BLaER1 (cell line): ENCODE measurements around the gene PRELID1.
A peak's percentile ranks its signal among the peaks of the same experiment; 100 is the strongest.

Experiments used
- H3K27ac ChIP-seq: shearing (Covaris generic); formaldehyde crosslinking; 2 replicates; pipeline ENCODE4 v1.8.1; 2022
- H3K27me3 ChIP-seq: shearing (Covaris generic); formaldehyde crosslinking; 2 replicates; pipeline ENCODE4 v1.8.1; 2022
- H3K36me3 ChIP-seq: shearing (Covaris generic); formaldehyde crosslinking; 2 replicates; pipeline ENCODE4 v1.8.1; 2022
- H3K4me1 ChIP-seq: shearing (Covaris generic); formaldehyde crosslinking; 2 replicates; pipeline ENCODE4 v1.8.1; 2022
- H3K4me2 ChIP-seq: shearing (Covaris generic); formaldehyde crosslinking; 2 replicates; pipeline ENCODE4 v1.8.1; 2022
- H3K4me3 ChIP-seq: shearing (Covaris generic); formaldehyde crosslinking; 2 replicates; pipeline ENCODE4 v1.8.1; 2022
- H3K9ac ChIP-seq: shearing (Covaris generic); formaldehyde crosslinking; 2 replicates; pipeline ENCODE4 v1.8.1; 2022
- H3K9me3 ChIP-seq: shearing (Covaris generic); formaldehyde crosslinking; 2 replicates; pipeline ENCODE4 v1.8.1; 2022
- H4K20me1 ChIP-seq: shearing (Covaris generic); formaldehyde crosslinking; 2 replicates; pipeline ENCODE4 v1.8.1; 2022
- Cebpa-rat ChIP-seq: shearing (Covaris generic); IDR thresholded peaks from 2 replicates; pipeline ENCODE4 v1.8.1; 2022

Gene PRELID1

DNA sequence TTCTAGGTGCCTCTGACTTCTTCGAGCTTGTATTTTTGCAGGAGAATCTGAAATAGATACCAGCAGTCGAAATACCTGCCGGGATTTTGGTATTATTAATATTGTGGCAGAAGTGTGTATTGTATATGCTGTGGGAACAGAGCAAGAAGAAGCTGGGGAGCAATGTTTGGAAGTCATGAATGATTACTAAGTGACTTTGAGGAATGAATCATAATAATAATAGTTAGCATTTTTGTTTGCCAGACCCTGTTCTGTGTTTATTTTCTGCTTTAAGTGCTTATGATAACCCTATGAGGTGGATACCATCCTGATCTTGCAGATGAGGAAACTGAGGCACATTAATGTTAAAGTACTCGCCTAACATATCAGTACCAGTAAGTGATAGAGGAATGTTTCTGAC, 32.5 kb upstream of the PRELID1 start:
- no peaks in the 10 kb centered on the region for H3K9me3 ChIP-seq
- H4K20me1 ChIP-seq: no peaks in the 10 kb centered on the region
- H3K4me3 ChIP-seq: no peak overlapping the region
- H3K4me2 ChIP-seq: no peak overlapping the region
- no peak for TF ChIP-seq Cebpa-rat
- no peaks in the 10 kb centered on the region for H3K27me3 ChIP-seq
- peaks cover 97% of the 10 kb centered on the region for H3K36me3 ChIP-seq
- H3K4me1 ChIP-seq: no peaks in the 10 kb centered on the region
- no peak overlapping the region for H3K27ac ChIP-seq
- H3K9ac ChIP-seq: no peak overlapping the region

DNA sequence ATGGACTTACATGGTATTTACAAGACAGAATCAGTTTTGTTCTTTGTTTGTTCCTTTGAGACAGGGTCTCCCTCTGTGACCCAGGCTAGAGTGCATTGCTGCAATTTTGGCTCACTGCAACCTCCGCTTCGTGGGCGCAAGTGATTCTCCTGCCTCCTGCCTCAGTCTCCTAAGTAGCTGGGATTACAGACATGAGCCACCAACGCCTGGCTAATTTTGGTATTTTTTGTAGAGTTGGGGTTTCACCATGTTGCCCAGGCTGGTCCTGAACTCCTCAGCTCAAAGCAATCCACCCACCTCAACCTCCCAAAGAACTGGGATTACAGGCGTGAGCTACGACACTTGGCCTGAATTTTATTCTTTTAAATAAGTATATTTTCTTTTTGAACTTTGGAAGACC, 27.7 kb upstream of the PRELID1 start:
- Histone ChIP-seq H3K4me1 (no peaks in the 10 kb centered on the region), H3K4me2 (no peak overlapping the region), H3K27ac (no peak overlapping the region), H3K4me3 (no peak overlapping the region), H4K20me1 (no peaks in the 10 kb centered on the region), H3K27me3 (no peaks in the 10 kb centered on the region), H3K9ac (no peak overlapping the region), H3K36me3 (peaks cover 96% of the 10 kb centered on the region), H3K9me3 (no peaks in the 10 kb centered on the region)
- TF ChIP-seq Cebpa-rat: no peak

DNA sequence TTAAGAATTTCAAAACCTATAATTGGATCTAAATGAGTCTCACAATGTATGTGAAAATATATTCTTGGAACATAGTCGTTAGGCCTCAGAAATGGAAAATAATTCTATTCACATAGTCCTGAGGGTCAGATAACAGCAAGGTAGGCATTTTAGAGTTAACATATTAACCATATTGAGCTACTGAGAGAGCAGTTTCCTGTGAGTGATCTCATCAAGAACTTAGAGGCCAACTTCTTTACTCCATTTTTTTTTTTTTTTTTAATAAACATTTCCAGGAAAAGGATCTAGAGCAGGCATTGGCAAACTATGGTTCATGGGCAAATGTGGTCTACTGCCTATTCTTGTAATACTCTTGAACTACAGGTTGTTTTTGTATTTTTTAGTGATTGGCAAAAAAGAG, 26.7 kb upstream of the PRELID1 start:
- Histone ChIP-seq H3K36me3 (peaks cover 96% of the 10 kb centered on the region), H4K20me1 (peaks cover 4% of the 10 kb centered on the region; the same call in 1 of the 2 replicates), H3K27ac (no peak overlapping the region), H3K27me3 (no peaks in the 10 kb centered on the region), H3K4me2 (no peak overlapping the region), H3K9me3 (no peaks in the 10 kb centered on the region), H3K4me3 (no peak overlapping the region), H3K9ac (no peak overlapping the region), H3K4me1 (no peaks in the 10 kb centered on the region)
- no peak for TF ChIP-seq Cebpa-rat

DNA sequence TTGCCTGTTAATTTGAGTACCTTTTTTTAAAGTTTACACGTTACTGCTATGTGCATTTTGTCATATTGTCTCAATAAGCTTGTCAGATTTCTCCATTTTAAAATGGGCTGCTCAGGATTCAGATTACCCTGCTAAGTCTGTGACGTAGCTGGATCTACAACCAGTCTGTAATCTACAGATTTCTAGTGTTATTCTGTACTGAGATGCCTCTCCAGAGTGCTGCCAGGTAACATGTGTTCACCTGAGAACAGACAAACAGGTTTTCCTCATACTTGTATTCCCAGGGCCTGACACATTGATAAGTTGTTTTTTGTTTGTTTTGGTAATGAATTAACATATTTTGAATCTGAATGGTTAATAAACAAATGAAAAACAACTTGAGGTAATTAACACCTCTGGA, 15.4 kb upstream of the PRELID1 start:
- H3K27ac ChIP-seq: no peak overlapping the region
- H3K27me3 ChIP-seq: no peaks in the 10 kb centered on the region
- H4K20me1 ChIP-seq: 0 out of 2 replicates have a peak, but pooled peaks cover 6% of the 10 kb centered on the region
- H3K9me3 ChIP-seq: no peaks in the 10 kb centered on the region
- no peak overlapping the region for H3K9ac ChIP-seq
- peaks cover 98% of the 10 kb centered on the region for H3K36me3 ChIP-seq
- no peak overlapping the region for H3K4me2 ChIP-seq
- no peaks in the 10 kb centered on the region for H3K4me1 ChIP-seq
- H3K4me3 ChIP-seq: no peak overlapping the region
- no peak for TF ChIP-seq Cebpa-rat

DNA sequence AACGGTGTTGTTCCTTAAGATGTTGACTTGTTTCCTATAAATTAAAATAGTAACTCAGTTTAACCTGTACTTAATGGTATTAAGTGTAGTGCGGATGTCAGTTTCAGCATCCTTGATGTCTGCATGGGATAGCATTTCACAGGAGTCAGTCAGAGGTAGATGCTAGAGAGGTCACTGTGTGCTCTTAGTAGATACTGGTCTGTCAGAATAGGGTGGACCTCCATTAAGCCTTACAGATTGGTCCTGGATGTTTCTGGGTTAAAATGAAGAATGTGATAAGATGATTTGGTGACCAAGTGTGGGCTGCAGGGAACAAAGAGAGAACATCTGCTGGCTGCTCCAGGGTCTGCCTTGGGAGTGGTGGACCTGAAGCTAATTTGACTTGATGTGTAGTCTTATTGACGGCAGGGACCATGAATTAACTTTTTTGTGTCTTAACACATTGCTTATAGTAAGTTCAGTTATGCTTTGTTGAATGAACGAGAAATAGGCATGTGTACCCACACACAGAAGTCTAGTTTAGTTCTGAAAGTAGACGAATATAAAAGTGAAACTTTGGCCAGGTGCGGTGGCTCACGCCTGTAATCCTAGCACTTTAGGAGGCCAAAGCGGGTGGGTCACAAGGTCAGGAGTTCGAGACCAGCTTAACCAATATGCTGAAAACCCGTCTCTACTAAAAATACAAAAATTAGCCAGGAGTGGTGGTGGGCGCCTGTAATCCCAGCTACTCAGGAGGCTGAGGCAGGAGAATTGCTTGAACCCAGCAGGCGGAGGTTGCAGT, 12.6 kb upstream of the PRELID1 start:
- Histone ChIP-seq H3K27ac (no peak overlapping the region), H3K4me3 (no peak overlapping the region), H3K4me1 (peaks cover 19% of the 10 kb centered on the region), H3K9me3 (no peaks in the 10 kb centered on the region), H4K20me1 (peaks cover 6% of the 10 kb centered on the region; the same call in 1 of the 2 replicates), H3K36me3 (peaks cover 97% of the 10 kb centered on the region), H3K4me2 (no peak overlapping the region), H3K9ac (no peak overlapping the region), H3K27me3 (no peaks in the 10 kb centered on the region)
- no peak for TF ChIP-seq Cebpa-rat

DNA sequence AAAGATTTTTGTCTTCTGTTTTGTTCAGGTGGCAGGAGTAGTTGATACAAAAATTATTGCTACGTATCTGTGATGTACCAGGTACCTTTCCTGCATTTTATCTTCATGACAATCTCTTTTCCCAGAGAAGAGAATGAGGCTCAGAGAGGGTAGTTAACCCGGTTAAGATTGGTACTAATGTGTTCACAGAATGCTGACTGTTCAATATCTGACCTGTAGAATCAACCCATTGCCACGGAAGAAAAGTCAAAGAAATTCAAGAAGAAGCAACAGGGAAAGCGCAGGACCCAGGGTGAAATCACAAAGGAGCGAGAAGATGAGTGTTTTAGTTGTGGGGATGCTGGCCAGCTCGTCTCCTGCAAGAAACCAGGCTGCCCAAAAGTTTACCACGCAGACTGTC, 11.9 kb upstream of the PRELID1 start:
- Histone ChIP-seq H4K20me1 (peaks cover 10% of the 10 kb centered on the region; the same call in 1 of the 2 replicates), H3K9ac (no peak overlapping the region), H3K4me3 (no peak overlapping the region), H3K4me2 (no peak overlapping the region), H3K27me3 (no peaks in the 10 kb centered on the region), H3K9me3 (no peaks in the 10 kb centered on the region), H3K36me3 (peaks cover 97% of the 10 kb centered on the region), H3K27ac (no peak overlapping the region), H3K4me1 (peaks cover 26% of the 10 kb centered on the region)
- no peak for TF ChIP-seq Cebpa-rat

DNA sequence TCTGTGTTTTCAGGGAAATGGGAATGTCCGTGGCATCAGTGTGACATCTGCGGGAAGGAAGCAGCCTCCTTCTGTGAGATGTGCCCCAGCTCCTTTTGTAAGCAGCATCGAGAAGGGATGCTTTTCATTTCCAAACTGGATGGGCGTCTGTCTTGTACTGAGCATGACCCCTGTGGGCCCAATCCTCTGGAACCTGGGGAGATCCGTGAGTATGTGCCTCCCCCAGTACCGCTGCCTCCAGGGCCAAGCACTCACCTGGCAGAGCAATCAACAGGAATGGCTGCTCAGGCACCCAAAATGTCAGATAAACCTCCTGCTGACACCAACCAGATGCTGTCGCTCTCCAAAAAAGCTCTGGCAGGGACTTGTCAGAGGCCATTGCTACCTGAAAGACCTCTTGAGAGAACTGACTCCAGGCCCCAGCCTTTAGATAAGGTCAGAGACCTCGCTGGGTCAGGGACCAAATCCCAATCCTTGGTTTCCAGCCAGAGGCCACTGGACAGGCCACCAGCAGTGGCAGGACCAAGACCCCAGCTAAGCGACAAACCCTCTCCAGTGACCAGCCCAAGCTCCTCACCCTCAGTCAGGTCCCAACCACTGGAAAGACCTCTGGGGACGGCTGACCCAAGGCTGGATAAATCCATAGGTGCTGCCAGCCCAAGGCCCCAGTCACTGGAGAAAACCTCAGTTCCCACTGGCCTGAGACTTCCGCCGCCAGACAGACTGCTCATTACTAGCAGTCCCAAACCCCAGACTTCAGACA, 9.6 kb upstream of the PRELID1 start:
- Histone ChIP-seq H3K4me3 (no peak overlapping the region), H4K20me1 (peaks cover 22% of the 10 kb centered on the region), H3K9ac (no peak overlapping the region), H3K9me3 (no peaks in the 10 kb centered on the region), H3K27me3 (no peaks in the 10 kb centered on the region), H3K27ac (0 out of 2 replicates have a peak overlapping the region, but pooled peaks have one; percentile 48), H3K4me2 (no peak overlapping the region), H3K4me1 (peaks cover 49% of the 10 kb centered on the region), H3K36me3 (peaks cover 91% of the 10 kb centered on the region)
- TF ChIP-seq Cebpa-rat: no peak

DNA sequence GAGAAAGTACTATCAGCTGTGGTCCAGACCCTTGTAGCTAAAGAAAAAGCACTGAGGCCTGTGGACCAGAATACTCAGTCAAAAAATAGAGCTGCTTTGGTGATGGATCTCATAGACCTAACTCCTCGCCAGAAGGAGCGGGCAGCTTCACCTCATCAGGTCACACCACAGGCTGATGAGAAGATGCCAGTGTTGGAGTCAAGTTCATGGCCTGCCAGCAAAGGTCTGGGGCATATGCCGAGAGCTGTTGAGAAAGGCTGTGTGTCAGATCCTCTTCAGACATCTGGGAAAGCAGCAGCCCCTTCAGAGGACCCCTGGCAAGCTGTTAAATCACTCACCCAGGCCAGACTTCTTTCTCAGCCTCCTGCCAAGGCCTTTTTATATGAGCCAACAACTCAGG, 9.0 kb upstream of the PRELID1 start:
- peaks cover 88% of the 10 kb centered on the region for H3K36me3 ChIP-seq
- peaks cover 55% of the 10 kb centered on the region for H3K4me1 ChIP-seq
- no peak overlapping the region for H3K4me3 ChIP-seq
- no peaks in the 10 kb centered on the region for H3K27me3 ChIP-seq
- H4K20me1 ChIP-seq: peaks cover 28% of the 10 kb centered on the region
- no peak for TF ChIP-seq Cebpa-rat
- peak overlapping the region; percentile 23; the same call in 1 of the 2 replicates for H3K9ac ChIP-seq
- H3K27ac ChIP-seq: peak overlapping the region; percentile 48; the same call in 1 of the 2 replicates
- peak overlapping the region; percentile 100 for H3K4me2 ChIP-seq
- H3K9me3 ChIP-seq: no peaks in the 10 kb centered on the region

DNA sequence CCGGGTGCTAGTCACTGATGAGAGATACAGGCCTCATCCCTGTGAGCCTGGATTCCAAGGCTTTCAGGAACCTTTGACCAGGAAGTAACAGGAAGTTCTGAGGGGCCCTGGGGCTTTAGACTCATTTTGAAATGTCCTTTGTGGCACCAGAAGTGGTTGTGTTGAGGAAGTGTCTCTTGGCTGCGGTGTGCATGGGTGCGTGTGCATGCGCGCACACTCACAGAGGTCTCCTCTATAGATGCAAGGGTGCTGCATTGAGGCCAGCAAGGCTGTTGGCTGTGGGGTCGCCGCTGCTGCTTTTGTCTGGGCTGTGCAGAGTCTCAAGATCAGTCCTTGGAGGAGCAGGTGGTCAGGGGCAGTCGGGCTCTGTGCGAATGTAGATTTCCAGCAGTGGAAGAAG, 7.7 kb upstream of the PRELID1 start:
- Histone ChIP-seq H3K4me2 (peak overlapping the region; percentile 100), H3K36me3 (peaks cover 76% of the 10 kb centered on the region), H3K27me3 (no peaks in the 10 kb centered on the region), H3K27ac (peak overlapping the region; percentile 61), H3K4me1 (peaks cover 68% of the 10 kb centered on the region), H3K9ac (peak overlapping the region; percentile 49), H3K9me3 (no peaks in the 10 kb centered on the region), H3K4me3 (peak overlapping the region; percentile 8; the same call in 1 of the 2 replicates), H4K20me1 (peaks cover 36% of the 10 kb centered on the region)
- TF ChIP-seq Cebpa-rat: no peak

DNA sequence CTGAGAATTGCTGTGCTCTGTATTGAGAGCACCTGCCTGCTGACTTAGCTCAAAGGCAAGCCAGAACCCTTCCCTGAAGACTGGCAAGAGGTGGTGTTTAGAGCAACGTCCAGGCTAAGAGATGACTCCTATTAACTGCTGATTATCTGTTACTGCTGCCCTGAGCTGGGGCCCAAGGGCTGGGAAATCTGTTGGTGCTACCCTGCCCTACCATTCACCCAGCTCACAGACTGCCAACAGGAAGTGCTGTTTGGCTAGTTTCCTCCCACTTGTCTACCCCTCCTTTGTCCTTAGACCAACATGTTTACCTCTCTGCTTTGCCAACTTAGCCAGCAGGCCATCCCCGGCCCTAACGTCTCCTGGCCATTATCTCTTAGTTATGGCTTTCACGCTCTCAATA, 7.0 kb upstream of the PRELID1 start:
- no peak for TF ChIP-seq Cebpa-rat
- Histone ChIP-seq H3K27ac (peak overlapping the region; percentile 61), H3K9ac (peak overlapping the region; percentile 49), H3K4me3 (peak overlapping the region; percentile 8; the same call in 1 of the 2 replicates), H4K20me1 (peaks cover 42% of the 10 kb centered on the region), H3K27me3 (no peaks in the 10 kb centered on the region), H3K4me2 (peak overlapping the region; percentile 100), H3K4me1 (peaks cover 75% of the 10 kb centered on the region), H3K9me3 (no peaks in the 10 kb centered on the region), H3K36me3 (peaks cover 76% of the 10 kb centered on the region)
